HEK293 (cell line): ENCODE data around the gene ZNF483.

ENCODE experiments used
- CTCF ChIA-PET: fragments of 350-600 bp; formaldehyde crosslinking; extraction: SDS; loops from one replicate; lab custom pipeline; 2021; ENCODE audit warnings: antibody characterized with exemption; lab: Yijun Ruan, JAX
- POLR2A ChIA-PET: fragments of 300-600 bp; formaldehyde crosslinking; extraction: SDS; loops from one replicate; lab custom pipeline; 2020; ENCODE audit warnings: antibody characterized with exemption, inconsistent platforms; lab: Yijun Ruan, JAX
- H3K27ac ChIP-seq: fragments of 200-500 bp; sonication (Bioruptor generic); 2 replicates; pipeline ENCODE4 v1.5.1; 2014; ENCODE audit warnings: low read depth, low read length, control low read depth, inconsistent platforms; ENCODE audit errors: extremely low read depth
- H3K36me3 ChIP-seq, 2 experiments: fragments of 200-500 bp in 1 of 2; sonication (Bioruptor generic) in 1 of 2; 1 replicate in 1 of 2; 2 replicates in 1 of 2; pipeline ENCODE4 v1.5.1; 2014 to 2017; ENCODE audit warnings: inconsistent platforms in 2 of 2, low read length in 2 of 2; ENCODE audit not compliant: control insufficient read depth in 2 of 2, insufficient read depth in 1 of 2
- H3K4me1 ChIP-seq: fragments of 200-500 bp; sonication (Bioruptor generic); 2 replicates; pipeline ENCODE4 v1.5.1; 2014; ENCODE audit warnings: mild to moderate bottlenecking, low read length, inconsistent platforms; ENCODE audit not compliant: control insufficient read depth, insufficient read depth
- H3K4me3 ChIP-seq: 2 replicates; pipeline ENCODE4 v1.5.1; 2011; ENCODE audit warnings: low read depth, mild to moderate bottlenecking, control low read depth, low read length, moderate library complexity
- H3K9me3 ChIP-seq: fragments of 200-500 bp; sonication (Bioruptor generic); 2 replicates; pipeline ENCODE4 v1.5.1; 2014; ENCODE audit warnings: low read depth, low read length, inconsistent platforms; ENCODE audit not compliant: control insufficient read depth, insufficient read depth
- GLI2 ChIP-seq: fragments of 450-650 bp; formaldehyde crosslinking; IDR thresholded peaks from 2 replicates; pipeline ENCODE4; 2017; ENCODE audit warnings: missing biosample characterization, missing genetic modification characterization, low read depth, borderline replicate concordance
- GLIS1 ChIP-seq: fragments of 450-650 bp; formaldehyde crosslinking; IDR thresholded peaks from 2 replicates; pipeline ENCODE4 v1.5.1; 2016; ENCODE audit warnings: missing biosample characterization, missing genetic modification characterization
- GLIS2 ChIP-seq: fragments of 450-650 bp; formaldehyde crosslinking; IDR thresholded peaks from 2 replicates; pipeline ENCODE4 v1.5.1; 2016; ENCODE audit warnings: missing biosample characterization, missing genetic modification characterization
- KLF7 ChIP-seq: fragments of 450-650 bp; formaldehyde crosslinking; IDR thresholded peaks from 2 replicates; pipeline ENCODE4 v1.5.1; 2016; ENCODE audit warnings: missing biosample characterization, missing genetic modification characterization, borderline replicate concordance
- PBX3 ChIP-seq: sonication (generic); formaldehyde crosslinking; IDR thresholded peaks from 2 replicates; pipeline ENCODE4 v1.8.1; 2022; ENCODE audit warnings: mild to moderate bottlenecking, moderate library complexity, missing genetic modification reagents
- PRDM2 ChIP-seq: fragments of 450-650 bp; formaldehyde crosslinking; IDR thresholded peaks from 2 replicates; pipeline ENCODE4 v1.5.1; 2016; ENCODE audit warnings: missing biosample characterization, missing genetic modification characterization, borderline replicate concordance
- PRDM6 ChIP-seq: fragments of 450-650 bp; formaldehyde crosslinking; IDR thresholded peaks from 2 replicates; pipeline ENCODE4 v1.5.1; 2017; ENCODE audit warnings: missing biosample characterization, missing genetic modification characterization
- SALL2 ChIP-seq: fragments of 450-650 bp; formaldehyde crosslinking; IDR thresholded peaks from 2 replicates; pipeline ENCODE4 v1.5.0; 2017; ENCODE audit warnings: missing biosample characterization, mild to moderate bottlenecking, missing genetic modification characterization, borderline replicate concordance
- ZFP37 ChIP-seq: fragments of 450-650 bp; formaldehyde crosslinking; IDR thresholded peaks from 2 replicates; pipeline ENCODE4 v1.5.1; 2016; ENCODE audit warnings: missing biosample characterization, missing genetic modification characterization
- ZNF184 ChIP-seq: fragments of 450-650 bp; IDR thresholded peaks from 2 replicates; pipeline ENCODE4 v1.5.1; 2018; ENCODE audit warnings: missing biosample characterization, mild to moderate bottlenecking, missing genetic modification characterization
- ZNF24 ChIP-seq: fragments of 450-650 bp; formaldehyde crosslinking; IDR thresholded peaks from 2 replicates; pipeline ENCODE4 v1.5.1; 2016; ENCODE audit warnings: missing biosample characterization, missing genetic modification characterization
- ZNF335 ChIP-seq: fragments of 450-650 bp; formaldehyde crosslinking; conservative IDR thresholded peaks from 2 replicates; pipeline ENCODE4 v1.5.1; 2016; ENCODE audit warnings: missing biosample characterization, missing genetic modification characterization
- ZNF354C ChIP-seq: fragments of 450-650 bp; formaldehyde crosslinking; IDR thresholded peaks from 2 replicates; pipeline ENCODE4 v1.5.1; 2016; ENCODE audit warnings: missing biosample characterization, missing genetic modification characterization, low read depth, borderline replicate concordance
- ZNF366 ChIP-seq: fragments of 450-650 bp; formaldehyde crosslinking; conservative IDR thresholded peaks from 2 replicates; pipeline ENCODE4 v1.5.1; 2016; ENCODE audit warnings: missing biosample characterization, missing genetic modification characterization
- ZNF398 ChIP-seq: fragments of 450-650 bp; formaldehyde crosslinking; IDR thresholded peaks from 2 replicates; pipeline ENCODE4 v1.5.1; 2017; ENCODE audit warnings: missing biosample characterization, missing genetic modification characterization
- ZNF513 ChIP-seq: fragments of 450-650 bp; IDR thresholded peaks from 2 replicates; pipeline ENCODE4 v1.5.1; 2018; ENCODE audit warnings: missing biosample characterization, missing genetic modification characterization
- ZNF600 ChIP-seq: fragments of 450-650 bp; formaldehyde crosslinking; IDR thresholded peaks from 2 replicates; pipeline ENCODE4 v1.5.1; 2016; ENCODE audit warnings: missing biosample characterization, missing genetic modification characterization
- ZNF660 ChIP-seq: fragments of 450-650 bp; IDR thresholded peaks from 2 replicates; pipeline ENCODE4 v1.5.1; 2018; ENCODE audit warnings: missing biosample characterization, mild to moderate bottlenecking, missing genetic modification characterization
- ZNF707 ChIP-seq: fragments of 450-650 bp; formaldehyde crosslinking; IDR thresholded peaks from 2 replicates; pipeline ENCODE4 v1.5.1; 2016; ENCODE audit warnings: missing biosample characterization, missing genetic modification characterization
- ZNF777 ChIP-seq: fragments of 450-650 bp; formaldehyde crosslinking; IDR thresholded peaks from 2 replicates; pipeline ENCODE4 v1.5.1; 2017; ENCODE audit warnings: missing biosample characterization, missing genetic modification characterization, borderline replicate concordance
- ZNF830 ChIP-seq: fragments of 450-650 bp; IDR thresholded peaks from 2 replicates; pipeline ENCODE4 v1.5.0; 2018; ENCODE audit warnings: missing biosample characterization, missing genetic modification characterization, low read depth, mild to moderate bottlenecking, moderate library complexity
- ZNF843 ChIP-seq: fragments of 450-650 bp; formaldehyde crosslinking; IDR thresholded peaks from 2 replicates; pipeline ENCODE4 v1.5.1; 2016; ENCODE audit warnings: missing biosample characterization, missing genetic modification characterization
- ZSCAN16 ChIP-seq: fragments of 450-650 bp; formaldehyde crosslinking; IDR thresholded peaks from 2 replicates; pipeline ENCODE4 v1.5.1; 2016; ENCODE audit warnings: missing biosample characterization, missing genetic modification characterization

The ZNF483 gene

GRCh38 chr9:111588846-111589245, 63.9 kb downstream of the ZNF483 start (continued):
- no peak for TF ChIP-seq PBX3 (CRISPR knock-in tag)
- TF ChIP-seq ZNF24: no peak
- TF ChIP-seq ZNF366 (tag by site-specific recombination): no peak
- no peak for TF ChIP-seq PRDM2 (tag by site-specific recombination)
- TF ChIP-seq KLF7 (tag by site-specific recombination): no peak
- no peak for TF ChIP-seq ZNF354C

- no peak overlapping the region; the same call in 1 of the 2 replicates for H3K27ac ChIP-seq
- ChIA-PET POLR2A (interaction anchor here (0.9 to 2.0 kb wide), 4 partner anchors 22 to 63 kb away, joined by 3 to 15 read pairs (median 5); partner anchors contain the start of genes DNAJC25 and GNG10), CTCF (interaction anchor here (0.6 to 2.0 kb wide), 30 partner anchors 10 to 500 kb away, joined by 3 to 18 read pairs (median 4); partner anchors contain the start of gene DNAJC25)
- H3K9me3 ChIP-seq: no peaks in the 10 kb centered on the region
- H3K36me3 ChIP-seq: peaks cover 0 to 23% of the 10 kb centered on the region in 2 experiments; a peak in 2 of 3 replicates
- H3K4me3 ChIP-seq: peak overlapping the region; percentile 61
- H3K4me1 ChIP-seq: peaks cover 5% of the 10 kb centered on the region; the same call in 1 of the 2 replicates
- no peak for TF ChIP-seq ZNF830 (tag by site-specific recombination)
- no peak for TF ChIP-seq ZNF184 (tag by site-specific recombination)
- no peak for TF ChIP-seq ZNF513
- TF ChIP-seq ZFP37 (tag by site-specific recombination): no peak
- no peak for TF ChIP-seq GLI2 (tag by site-specific recombination)
- peak; percentile 32; the same call in 1 of the 2 replicates for TF ChIP-seq ZNF335 (tag by site-specific recombination)
- no peak for TF ChIP-seq ZNF707 (tag by site-specific recombination)
- no peak for TF ChIP-seq PRDM6 (tag by site-specific recombination)
- no peak for TF ChIP-seq SALL2 (tag by site-specific recombination)
- TF ChIP-seq ZNF660 (tag by site-specific recombination): no peak
- TF ChIP-seq ZNF843 (tag by site-specific recombination): no peak
- peak; percentile 82 for TF ChIP-seq ZNF600 (tag by site-specific recombination)
- TF ChIP-seq GLIS2 (tag by site-specific recombination): peak; percentile 50; the same call in 1 of the 2 replicates
- no peak for TF ChIP-seq ZSCAN16
- no peak for TF ChIP-seq ZNF777 (tag by site-specific recombination)
- TF ChIP-seq GLIS1 (tag by site-specific recombination): peak; percentile 72
- TF ChIP-seq ZNF398: no peak
Observed at GRCh38 chr9:111597852-111598732, 73.1 kb downstream of the ZNF483 start.
